ENCODE data around the gene IRX4. TPM values are rescaled to one million over a fixed set of nuclear protein-coding genes. Genes with fewer than 3 reads are reported as not detected.

The IRX4 gene
- total and polyA plus RNA-seq, 4 donors, result not detected

- TF ChIP-seq ATF3 (IDR thresholded peaks at IDR 0.05), result no peak
- TF ChIP-seq JUND (IDR thresholded peaks at IDR 0.05), result no peak
- no peak for TF ChIP-seq FOXA1 (IDR thresholded peaks at IDR 0.05)
- no peak for TF ChIP-seq SP1 (IDR thresholded peaks at IDR 0.05)
- TF ChIP-seq FOXA2 (IDR thresholded peaks at IDR 0.05), result no peak
- no peak for TF ChIP-seq HNF4A (conservative IDR thresholded peaks at IDR 0.05)
- no peak for TF ChIP-seq ZBTB33 (IDR thresholded peaks at IDR 0.05)
- no peak for TF ChIP-seq NR2F2 (IDR thresholded peaks at IDR 0.05)
- TF ChIP-seq HNF4G (IDR thresholded peaks at IDR 0.05), result no peak
- no peak for TF ChIP-seq EGR1 (IDR thresholded peaks at IDR 0.05; ENCODE audit: low read depth in 2 of 2)
- no peak for TF ChIP-seq CTCF (IDR thresholded peaks at IDR 0.05; ENCODE audit: low read depth, low read length, missing input control)
- no peak for TF ChIP-seq GABPA (IDR thresholded peaks at IDR 0.05 in 1 of 2, conservative IDR thresholded peaks at IDR 0.05 in 1 of 2)
- WGBS, result 92% methylated on average over 1 of the region's 1 CpG
- Histone ChIP-seq H3K27me3 (ENCODE audit: control insufficient read depth in 4 of 4, insufficient read depth in 4 of 4, low read length in 3 of 4) (peaks cover 0 to 3% (median 0%) of the 10 kb centered on the region in 4 donors), H3K27ac (ENCODE audit: low read depth in 1 of 2, low read length in 2 of 2) (no peak overlapping the region), H3K36me3 (ENCODE audit: control insufficient read depth in 4 of 4, insufficient read depth in 3 of 4, low read depth in 1 of 4, low read length in 3 of 4) (no peaks in the 10 kb centered on the region), H3K9me3 (ENCODE audit: control insufficient read depth in 4 of 4, low read length in 3 of 4) (no peaks in the 10 kb centered on the region), H3K9ac (ENCODE audit: low read depth in 1 of 2, low read length in 2 of 2) (no peak overlapping the region), H3K4me1 (ENCODE audit: control insufficient read depth in 4 of 4, insufficient read depth in 4 of 4, low read length in 3 of 4) (no peaks in the 10 kb centered on the region), H3K4me3 (ENCODE audit: low read depth in 1 of 3, low read length in 3 of 3) (no peak overlapping the region)
- DNase-seq (ENCODE audit: low spot score), result no peak
Observed at GRCh38 chr5:1845696-1846095, 37.0 kb downstream of the IRX4 start.

GRCh38 chr5:1844708-1845436 is 37.9 kb downstream of the IRX4 start:
- Histone ChIP-seq H3K27me3 (ENCODE audit: control insufficient read depth in 4 of 4, insufficient read depth in 4 of 4, low read length in 3 of 4) (no peaks in the 10 kb centered on the region), H3K36me3 (ENCODE audit: control insufficient read depth in 4 of 4, insufficient read depth in 3 of 4, low read depth in 1 of 4, low read length in 3 of 4) (no peaks in the 10 kb centered on the region), H3K27ac (ENCODE audit: low read depth in 1 of 2, low read length in 2 of 2) (no peak overlapping the region), H3K4me3 (ENCODE audit: low read depth in 1 of 3, low read length in 3 of 3) (no peak overlapping the region), H3K4me1 (ENCODE audit: control insufficient read depth in 4 of 4, insufficient read depth in 4 of 4, low read length in 3 of 4) (no peaks in the 10 kb centered on the region), H3K9ac (ENCODE audit: low read depth in 1 of 2, low read length in 2 of 2) (no peak overlapping the region), H3K9me3 (ENCODE audit: control insufficient read depth in 4 of 4, low read length in 3 of 4) (no peaks in the 10 kb centered on the region)
- no peak for DNase-seq (ENCODE audit: low spot score)
- TF ChIP-seq SP1 (IDR thresholded peaks at IDR 0.05) (no peak), NR2F2 (IDR thresholded peaks at IDR 0.05) (no peak), RXRA (IDR thresholded peaks at IDR 0.05) (no peak), ATF3 (IDR thresholded peaks at IDR 0.05) (no peak), REST (IDR thresholded peaks at IDR 0.05) (no peak), RAD21 (IDR thresholded peaks at IDR 0.05) (no peak), TAF1 (conservative IDR thresholded peaks at IDR 0.05) (no peak), HNF4A (conservative IDR thresholded peaks at IDR 0.05) (no peak), FOXA2 (IDR thresholded peaks at IDR 0.05) (no peak), CTCF (IDR thresholded peaks at IDR 0.05; ENCODE audit: low read depth, low read length, missing input control) (no peak), MAX (IDR thresholded peaks at IDR 0.05) (no peak), GABPA (IDR thresholded peaks at IDR 0.05 in 1 of 2, conservative IDR thresholded peaks at IDR 0.05 in 1 of 2) (no peak), HNF4G (IDR thresholded peaks at IDR 0.05) (no peak), YY1 (IDR thresholded peaks at IDR 0.05) (no peak), ZBTB33 (IDR thresholded peaks at IDR 0.05) (no peak), FOXA1 (IDR thresholded peaks at IDR 0.05) (no peak), JUND (IDR thresholded peaks at IDR 0.05) (no peak)
- WGBS, result 96% methylated on average over 5 of the region's 5 CpGs
